ENCODE measurements around the gene AGBL3.

DNA sequence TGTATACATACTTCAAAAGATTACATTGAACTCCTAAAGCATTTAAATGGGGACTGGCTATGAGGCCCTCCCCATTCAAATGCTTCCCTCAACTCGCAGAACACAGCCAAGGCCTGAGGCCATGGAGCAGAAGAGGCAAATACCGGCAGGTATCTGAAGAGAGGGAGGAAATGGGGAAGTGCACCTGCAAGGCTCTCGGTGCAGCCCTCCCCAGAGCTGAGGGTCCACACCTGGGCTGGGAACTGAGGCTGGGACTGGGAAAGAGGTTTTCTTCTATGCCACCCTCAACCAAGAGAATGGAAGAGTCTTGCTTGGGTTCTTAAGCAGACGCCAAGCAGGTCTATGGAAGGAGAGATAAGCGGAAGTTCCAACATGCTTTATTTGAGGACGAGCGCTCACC lies 197.2 kb downstream of the AGBL3 start:
- TF ChIP-seq, protein P1, sequence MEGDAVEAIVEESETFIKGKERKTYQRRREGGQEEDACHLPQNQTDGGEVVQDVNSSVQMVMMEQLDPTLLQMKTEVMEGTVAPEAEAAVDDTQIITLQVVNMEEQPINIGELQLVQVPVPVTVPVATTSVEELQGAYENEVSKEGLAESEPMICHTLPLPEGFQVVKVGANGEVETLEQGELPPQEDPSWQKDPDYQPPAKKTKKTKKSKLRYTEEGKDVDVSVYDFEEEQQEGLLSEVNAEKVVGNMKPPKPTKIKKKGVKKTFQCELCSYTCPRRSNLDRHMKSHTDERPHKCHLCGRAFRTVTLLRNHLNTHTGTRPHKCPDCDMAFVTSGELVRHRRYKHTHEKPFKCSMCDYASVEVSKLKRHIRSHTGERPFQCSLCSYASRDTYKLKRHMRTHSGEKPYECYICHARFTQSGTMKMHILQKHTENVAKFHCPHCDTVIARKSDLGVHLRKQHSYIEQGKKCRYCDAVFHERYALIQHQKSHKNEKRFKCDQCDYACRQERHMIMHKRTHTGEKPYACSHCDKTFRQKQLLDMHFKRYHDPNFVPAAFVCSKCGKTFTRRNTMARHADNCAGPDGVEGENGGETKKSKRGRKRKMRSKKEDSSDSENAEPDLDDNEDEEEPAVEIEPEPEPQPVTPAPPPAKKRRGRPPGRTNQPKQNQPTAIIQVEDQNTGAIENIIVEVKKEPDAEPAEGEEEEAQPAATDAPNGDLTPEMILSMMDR (IDR thresholded peaks at IDR 0.05), result no peak
- TF ChIP-seq POLR2A (IDR thresholded peaks at IDR 0.05), result no peak

Measured in uterus (tissue), 2 donors.